Pons (tissue), 1 donor: Measurements from ENCODE around the gene SCART1.
"Not testable (repeated sequence)": the region's sequence is repeated elsewhere in the genome, so short reads cannot be mapped to it uniquely, and the experiment has no call there.

Experiments
- DNase-seq: peaks from one replicate; pipeline ENCODE4 v3.0.0-alpha.2; 2016; ENCODE audit warnings: low spot score

Gene SCART1

DNA sequence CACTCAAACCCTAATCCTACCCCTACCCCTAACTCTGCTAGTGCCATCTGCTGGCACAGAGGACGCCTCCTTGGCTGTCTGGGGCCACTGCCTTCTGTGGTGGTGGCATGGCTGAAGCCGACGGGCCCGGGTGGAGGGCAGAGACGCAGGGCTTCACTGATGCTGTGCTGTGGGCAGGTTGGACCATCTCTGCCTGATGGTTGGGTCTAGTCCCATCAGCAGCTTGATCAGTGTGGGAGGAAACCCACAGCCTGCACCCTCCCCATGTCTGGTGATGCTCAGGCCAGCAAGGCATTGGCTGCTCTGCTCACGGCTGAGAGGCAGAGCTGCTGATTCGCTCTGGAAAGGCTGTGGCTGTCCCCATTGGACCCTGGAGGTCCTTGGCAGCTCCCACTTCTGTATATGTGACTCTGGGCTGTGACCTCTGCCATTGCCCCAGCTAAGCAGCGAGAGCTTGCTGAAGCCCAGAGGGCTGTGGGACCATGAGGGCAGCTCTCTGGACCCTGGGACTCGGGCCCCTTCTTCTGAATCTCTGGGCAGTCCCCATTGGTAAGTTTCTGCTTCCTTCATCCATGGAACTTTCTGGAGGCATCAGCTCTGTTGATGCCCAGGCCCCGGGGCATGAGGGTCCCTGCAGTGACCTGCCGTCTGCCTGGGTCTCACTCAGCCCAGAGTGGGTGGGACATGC lies at the start of gene SCART1:
SCART1 (plus strand) TSS at position 430 of the 688 bp plus-strand sequence; CDS start at position 483, 53 bp downstream.
- no peak for DNase-seq

DNA sequence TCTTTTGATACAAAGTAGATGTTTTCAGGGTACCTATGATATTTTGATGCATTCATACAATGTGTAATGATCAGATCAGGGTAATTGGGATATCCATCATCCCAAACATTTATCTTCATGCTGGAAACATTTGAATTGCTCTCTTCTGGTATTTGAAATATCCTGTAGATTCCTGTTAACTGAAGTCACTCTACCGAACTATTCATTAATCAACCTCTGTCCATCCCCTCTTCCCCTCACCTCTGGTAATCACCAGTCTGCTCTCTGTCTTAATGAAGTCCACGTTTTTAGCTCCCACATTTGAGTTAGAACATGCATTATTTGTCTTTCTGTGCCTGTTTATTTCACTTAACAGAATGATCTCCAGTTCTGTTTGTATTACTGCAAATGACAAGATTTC lies 48.5 kb upstream of the SCART1 start:
- DNase-seq = no peak

DNA sequence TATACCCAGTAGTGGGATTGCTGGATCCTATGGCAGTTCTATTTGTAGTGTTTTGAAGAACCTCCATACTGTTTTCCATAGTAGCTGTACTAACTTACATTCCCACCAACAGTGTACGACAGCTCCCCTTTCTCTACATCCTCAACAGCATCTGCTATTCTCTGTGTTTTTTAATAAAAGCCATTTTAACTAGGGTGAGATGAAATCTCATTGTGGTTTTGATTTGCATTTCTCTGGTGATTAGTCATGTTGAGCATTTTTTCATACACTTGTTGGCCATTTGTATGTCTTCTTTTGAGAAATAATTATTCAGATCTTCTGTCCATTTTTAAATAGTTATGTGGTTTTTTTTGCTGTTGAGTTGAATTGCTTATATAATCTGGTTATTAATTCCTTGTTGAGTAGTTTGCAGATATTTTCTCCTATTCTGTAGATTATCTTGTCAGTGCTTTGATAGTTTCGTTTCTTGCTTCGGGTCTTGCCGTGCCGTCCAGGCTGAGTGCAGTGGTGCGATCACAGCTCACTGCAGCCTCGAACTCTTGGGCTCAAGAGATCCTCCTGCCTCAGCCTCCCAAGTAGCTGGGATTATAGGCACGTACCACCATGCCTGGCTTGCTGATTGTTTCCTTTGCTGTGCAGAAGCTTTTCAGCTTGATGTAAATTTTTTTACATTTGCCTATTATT lies 47.8 kb upstream of the SCART1 start:
- no peak for DNase-seq

GRCh38 chr10:133411523-133412380 lies 42.0 kb upstream of the SCART1 start:
- DNase-seq = no peak

GRCh38 chr10:133412381-133412711 lies 41.4 kb upstream of the SCART1 start:
- no peak for DNase-seq

DNA sequence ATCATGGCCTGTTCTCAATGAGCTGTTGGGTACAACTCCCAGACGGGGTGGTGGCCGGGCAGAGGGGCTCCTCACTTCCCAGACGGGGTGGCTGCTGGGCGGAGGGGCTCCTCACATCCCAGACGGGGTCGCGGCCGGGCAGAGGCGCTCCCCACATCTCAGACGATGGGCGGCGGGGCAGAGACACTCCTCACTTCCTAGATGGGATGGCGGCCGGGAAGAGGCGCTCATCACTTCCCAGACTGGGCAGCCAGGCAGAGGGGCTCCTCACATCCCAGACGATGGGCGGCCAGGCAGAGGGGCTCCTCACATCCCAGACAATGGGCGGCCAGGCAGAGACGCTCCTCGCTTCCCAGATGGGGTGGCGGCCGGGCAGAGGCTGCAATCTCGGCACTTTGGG lies 39.3 kb upstream of the SCART1 start:
- DNase-seq = not testable (repeated sequence)

GRCh38 chr10:133415752-133416151 lies 38.0 kb upstream of the SCART1 start:
- DNase-seq = no peak

GRCh38 chr10:133418289-133418993 lies 35.3 kb upstream of the SCART1 start:
- no peak for DNase-seq

DNA sequence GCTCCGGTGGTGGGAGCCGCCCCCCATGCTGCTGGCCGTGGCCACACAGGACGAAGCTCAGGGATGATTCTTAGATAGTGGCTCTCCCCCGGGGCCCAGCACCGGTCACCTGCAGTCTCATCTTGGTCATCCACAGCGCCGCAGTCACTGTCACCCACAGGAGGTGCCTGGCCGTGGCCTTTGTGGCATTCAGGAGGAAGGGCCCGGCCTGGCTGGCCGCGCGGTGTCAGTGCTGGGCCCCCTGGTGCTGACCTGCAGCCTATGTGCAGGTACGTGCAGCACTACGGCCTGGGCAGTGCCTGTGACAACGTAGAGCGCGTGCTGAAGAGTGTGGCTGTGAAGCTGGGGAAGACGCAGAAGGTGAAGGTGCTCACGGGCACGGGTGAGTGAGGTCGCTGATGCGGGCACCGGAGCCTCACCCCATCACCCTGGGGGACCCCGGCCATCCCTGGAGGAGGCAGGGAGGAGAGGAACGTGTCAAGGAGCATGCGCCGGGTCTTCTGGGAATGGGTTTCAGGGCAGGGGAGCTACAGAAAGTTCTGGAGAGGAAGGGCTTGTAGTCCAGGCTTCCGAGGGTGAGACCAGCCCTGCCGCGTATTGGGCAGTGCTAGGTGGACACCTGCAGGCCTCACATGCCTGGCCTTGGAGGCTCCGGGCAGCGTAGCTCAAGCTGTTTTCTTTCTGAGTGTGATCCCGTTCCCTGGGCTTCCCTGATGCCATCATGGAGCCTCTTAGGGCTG lies 34.4 kb upstream of the SCART1 start:
- no peak for DNase-seq

- no peak for DNase-seq
These were observed 33.7 kb upstream of the SCART1 start for GRCh38 chr10:133420028-133420427.

GRCh38 chr10:133420579-133420978 lies 33.2 kb upstream of the SCART1 start:
- DNase-seq = no peak

DNA sequence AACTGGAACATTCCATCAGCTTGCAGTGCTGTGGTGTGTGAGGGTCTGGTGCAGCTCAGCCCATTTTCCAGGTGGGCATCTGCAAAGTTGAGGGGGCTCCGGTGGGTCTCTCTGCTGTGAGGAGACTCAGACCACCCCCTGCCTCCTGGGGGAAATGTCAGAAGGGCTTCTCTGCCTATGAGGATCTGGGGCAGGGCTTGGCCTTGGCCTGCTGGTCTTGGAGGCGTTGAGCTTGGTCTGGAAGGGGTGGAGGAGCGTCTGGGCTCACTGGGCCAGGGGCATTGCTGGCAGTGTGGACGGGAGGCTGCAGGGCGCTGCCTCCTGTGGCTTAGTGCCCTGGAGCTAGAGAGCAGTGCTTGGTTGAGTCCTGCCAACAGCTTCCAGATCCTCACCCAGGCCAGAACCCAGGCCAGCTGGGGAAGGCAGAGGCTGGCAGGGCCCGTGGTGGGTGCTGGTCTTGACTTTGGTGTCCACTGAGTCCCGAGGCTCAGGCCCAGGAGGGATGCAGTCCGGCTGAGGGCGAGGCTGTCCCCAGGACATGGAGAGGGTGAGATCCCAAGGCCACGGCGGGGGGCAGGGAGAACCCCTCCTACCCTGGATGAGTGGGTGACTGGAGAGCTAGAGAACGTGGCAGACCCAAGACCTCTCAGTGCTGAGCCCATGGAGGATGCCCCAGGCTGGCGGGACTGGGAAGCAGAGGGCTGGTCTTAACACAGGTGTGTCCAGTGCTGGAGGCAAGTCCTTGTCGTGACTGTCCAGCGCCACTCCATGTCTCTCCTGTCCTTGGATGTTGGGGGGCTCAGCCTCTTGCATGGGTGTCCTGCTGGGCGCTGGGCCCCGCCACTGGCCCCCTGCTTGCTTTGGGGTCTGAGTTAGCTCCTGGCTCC lies 32.2 kb upstream of the SCART1 start:
- no peak for DNase-seq

DNA sequence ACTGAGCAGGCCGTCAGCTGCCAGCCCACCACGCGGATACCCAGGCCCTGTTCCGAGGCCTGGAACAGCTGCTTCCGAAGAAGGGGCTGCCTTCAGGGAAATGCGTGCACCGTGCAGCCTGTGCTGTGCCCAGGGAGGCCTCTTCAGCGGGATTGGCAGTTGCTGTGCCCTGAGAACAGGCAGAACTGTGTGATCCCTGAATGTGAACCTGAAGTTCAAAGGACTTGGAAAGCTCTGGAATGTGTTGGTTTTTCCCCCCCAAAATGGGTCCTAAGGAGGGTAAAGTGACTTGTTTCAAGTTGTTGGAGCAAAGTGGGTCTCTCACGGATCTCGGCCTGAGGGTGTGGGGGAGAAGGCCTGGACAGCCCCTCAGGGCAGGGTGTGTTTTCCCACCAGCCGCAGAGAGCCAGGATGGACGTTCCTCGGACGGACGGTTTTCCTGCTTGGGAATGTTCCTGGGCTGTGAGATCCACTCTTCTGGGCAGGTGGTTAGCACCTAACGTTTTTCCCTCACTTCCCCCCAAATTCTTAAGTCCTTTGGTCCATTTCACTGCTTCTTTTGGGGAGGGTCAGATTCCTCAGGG lies 31.4 kb upstream of the SCART1 start:
- no peak for DNase-seq

GRCh38 chr10:133422807-133423771 lies 30.7 kb upstream of the SCART1 start:
- DNase-seq = no peak

GRCh38 chr10:133424102-133424501 lies 29.6 kb upstream of the SCART1 start:
- DNase-seq = not testable (repeated sequence)

GRCh38 chr10:133424601-133425000 lies 29.1 kb upstream of the SCART1 start, which contains the start of gene SPRN:
TSS of gene SPRN (minus strand) at chr10:133424625. CDS start at chr10:133423681, 944 bp downstream.
- not testable (repeated sequence) for DNase-seq

DNA sequence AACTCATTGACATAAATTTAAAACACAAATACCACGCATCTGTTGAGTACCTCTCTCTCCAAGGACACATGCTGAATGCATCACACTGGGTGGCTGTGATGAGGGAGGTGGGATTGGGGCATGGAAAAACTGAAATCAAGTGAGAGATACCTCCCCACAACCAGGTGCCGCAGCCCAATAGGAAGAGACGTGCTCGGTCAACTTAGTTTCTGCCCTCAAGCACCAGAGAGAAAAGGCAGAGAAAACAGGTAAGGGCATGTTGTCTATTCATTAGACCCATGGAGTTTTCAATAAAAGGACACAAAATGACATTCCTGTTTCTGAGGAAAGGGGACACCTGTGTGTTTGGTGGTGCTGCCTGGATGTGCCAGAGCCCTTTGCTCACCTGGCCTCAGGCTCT lies 24.2 kb upstream of the SCART1 start:
- not testable (repeated sequence) for DNase-seq

GRCh38 chr10:133431888-133432613 lies 21.7 kb upstream of the SCART1 start:
- DNase-seq = not testable (repeated sequence)
